ENCODE data around the gene ZNF326.
"Not testable (repeated sequence)": the region's sequence is repeated elsewhere in the genome, so short reads cannot be mapped to it uniquely, and the experiment has no call there.

The ZNF326 gene

GRCh38 chr1:89973471-89974127, 21.3 kb upstream of the ZNF326 start:
- no peaks in the 10 kb centered on the region for H3K36me3 ChIP-seq (ENCODE audit: insufficient read depth, low read length)
- H3K27ac ChIP-seq (ENCODE audit: low read depth, low read length): no peak overlapping the region
- H3K9ac ChIP-seq (ENCODE audit: low read length): no peak overlapping the region
- no peaks in the 10 kb centered on the region for H3K9me3 ChIP-seq (ENCODE audit: low read length)
- peaks cover 8% of the 10 kb centered on the region for H3K4me1 ChIP-seq (ENCODE audit: insufficient read depth, low read length)
- H3K4me3 ChIP-seq (ENCODE audit: low read depth in 1 of 2, low read length in 2 of 2): no peak overlapping the region
- H3K27me3 ChIP-seq (ENCODE audit: control insufficient read depth in 1 of 2, insufficient read depth in 2 of 2, low read length in 2 of 2): no peaks in the 10 kb centered on the region

- Histone ChIP-seq H3K27me3 (ENCODE audit: control insufficient read depth in 1 of 2, insufficient read depth in 2 of 2, low read length in 2 of 2) (no peaks in the 10 kb centered on the region), H3K9me3 (ENCODE audit: low read length) (no peaks in the 10 kb centered on the region), H3K4me1 (ENCODE audit: insufficient read depth, low read length) (peaks cover 8% of the 10 kb centered on the region), H3K4me3 (ENCODE audit: low read depth in 1 of 2, low read length in 2 of 2) (no peak overlapping the region), H3K27ac (ENCODE audit: low read depth, low read length) (no peak overlapping the region), H3K9ac (ENCODE audit: low read length) (no peak overlapping the region), H3K36me3 (ENCODE audit: insufficient read depth, low read length) (no peaks in the 10 kb centered on the region)
Observed at GRCh38 chr1:89974256-89974655, 20.7 kb upstream of the ZNF326 start.

GRCh38 chr1:89974696-89975470, 20.0 kb upstream of the ZNF326 start:
- peaks cover 8% of the 10 kb centered on the region for H3K4me1 ChIP-seq (ENCODE audit: insufficient read depth, low read length)
- no peak overlapping the region for H3K9ac ChIP-seq (ENCODE audit: low read length)
- no peaks in the 10 kb centered on the region for H3K27me3 ChIP-seq (ENCODE audit: control insufficient read depth in 1 of 2, insufficient read depth in 2 of 2, low read length in 2 of 2)
- H3K27ac ChIP-seq (ENCODE audit: low read depth, low read length): no peak overlapping the region
- H3K9me3 ChIP-seq (ENCODE audit: low read length): no peaks in the 10 kb centered on the region
- H3K36me3 ChIP-seq (ENCODE audit: insufficient read depth, low read length): no peaks in the 10 kb centered on the region
- H3K4me3 ChIP-seq (ENCODE audit: low read depth in 1 of 2, low read length in 2 of 2): no peak overlapping the region

- no peaks in the 10 kb centered on the region for H3K36me3 ChIP-seq (ENCODE audit: insufficient read depth, low read length)
- H3K4me3 ChIP-seq (ENCODE audit: low read depth in 1 of 2, low read length in 2 of 2): no peak overlapping the region
- no peaks in the 10 kb centered on the region for H3K27me3 ChIP-seq (ENCODE audit: control insufficient read depth in 1 of 2, insufficient read depth in 2 of 2, low read length in 2 of 2)
- no peak overlapping the region for H3K9ac ChIP-seq (ENCODE audit: low read length)
- H3K4me1 ChIP-seq (ENCODE audit: insufficient read depth, low read length): peaks cover 8% of the 10 kb centered on the region
- no peak overlapping the region for H3K27ac ChIP-seq (ENCODE audit: low read depth, low read length)
- no peaks in the 10 kb centered on the region for H3K9me3 ChIP-seq (ENCODE audit: low read length)
Observed at GRCh38 chr1:89975540-89976125, 19.3 kb upstream of the ZNF326 start.

GRCh38 chr1:89978755-89979154, 16.2 kb upstream of the ZNF326 start:
- Histone ChIP-seq H3K9me3 (ENCODE audit: low read length) (no peaks in the 10 kb centered on the region), H3K4me3 (ENCODE audit: low read depth in 1 of 2, low read length in 2 of 2) (no peak overlapping the region), H3K4me1 (ENCODE audit: insufficient read depth, low read length) (no peaks in the 10 kb centered on the region), H3K36me3 (ENCODE audit: insufficient read depth, low read length) (no peaks in the 10 kb centered on the region), H3K9ac (ENCODE audit: low read length) (no peak overlapping the region), H3K27ac (ENCODE audit: low read depth, low read length) (no peak overlapping the region), H3K27me3 (ENCODE audit: control insufficient read depth in 1 of 2, insufficient read depth in 2 of 2, low read length in 2 of 2) (no peaks in the 10 kb centered on the region)

- H3K36me3 ChIP-seq (ENCODE audit: insufficient read depth, low read length): no peaks in the 10 kb centered on the region
- H3K27ac ChIP-seq (ENCODE audit: low read depth, low read length): no peak overlapping the region
- H3K9me3 ChIP-seq (ENCODE audit: low read length): no peaks in the 10 kb centered on the region
- no peak overlapping the region for H3K9ac ChIP-seq (ENCODE audit: low read length)
- H3K27me3 ChIP-seq (ENCODE audit: control insufficient read depth in 1 of 2, insufficient read depth in 2 of 2, low read length in 2 of 2): no peaks in the 10 kb centered on the region
- H3K4me1 ChIP-seq (ENCODE audit: insufficient read depth, low read length): no peaks in the 10 kb centered on the region
- H3K4me3 ChIP-seq (ENCODE audit: low read depth in 1 of 2, low read length in 2 of 2): no peak overlapping the region
Observed at GRCh38 chr1:89980605-89981004, 14.3 kb upstream of the ZNF326 start.

GRCh38 chr1:89982846-89983245, 12.1 kb upstream of the ZNF326 start:
- H3K27me3 ChIP-seq (ENCODE audit: control insufficient read depth in 1 of 2, insufficient read depth in 2 of 2, low read length in 2 of 2); H3K4me1 ChIP-seq (ENCODE audit: insufficient read depth, low read length); H3K36me3 ChIP-seq (ENCODE audit: insufficient read depth, low read length); H3K9me3 ChIP-seq (ENCODE audit: low read length); H3K9ac ChIP-seq (ENCODE audit: low read length); H3K4me3 ChIP-seq (ENCODE audit: low read depth in 1 of 2, low read length in 2 of 2); H3K27ac ChIP-seq (ENCODE audit: low read depth, low read length): not testable (repeated sequence)

GRCh38 chr1:89984564-89985116, 10.3 kb upstream of the ZNF326 start:
- H3K27ac ChIP-seq (ENCODE audit: low read depth, low read length); H3K4me3 ChIP-seq (ENCODE audit: low read depth in 1 of 2, low read length in 2 of 2): not testable (repeated sequence)

GRCh38 chr1:89986020-89986419, 8.9 kb upstream of the ZNF326 start:
- Histone ChIP-seq H3K27ac (ENCODE audit: low read depth, low read length) (no peak overlapping the region), H3K9ac (ENCODE audit: low read length) (no peak overlapping the region), H3K4me3 (ENCODE audit: low read depth in 1 of 2, low read length in 2 of 2) (no peak overlapping the region), H3K36me3 (ENCODE audit: insufficient read depth, low read length) (no peaks in the 10 kb centered on the region), H3K4me1 (ENCODE audit: insufficient read depth, low read length) (no peaks in the 10 kb centered on the region), H3K9me3 (ENCODE audit: low read length) (no peaks in the 10 kb centered on the region), H3K27me3 (ENCODE audit: control insufficient read depth in 1 of 2, insufficient read depth in 2 of 2, low read length in 2 of 2) (no peaks in the 10 kb centered on the region)

More at GRCh38 chr1:89984564-89985116, 10.3 kb upstream of the ZNF326 start:
- not testable (repeated sequence) for H3K27me3 ChIP-seq (ENCODE audit: control insufficient read depth in 1 of 2, insufficient read depth in 2 of 2, low read length in 2 of 2); H3K9ac ChIP-seq (ENCODE audit: low read length); H3K36me3 ChIP-seq (ENCODE audit: insufficient read depth, low read length); H3K4me1 ChIP-seq (ENCODE audit: insufficient read depth, low read length); H3K9me3 ChIP-seq (ENCODE audit: low read length)

- Histone ChIP-seq H3K27ac (ENCODE audit: low read depth, low read length) (no peak overlapping the region), H3K36me3 (ENCODE audit: insufficient read depth, low read length) (no peaks in the 10 kb centered on the region), H3K9me3 (ENCODE audit: low read length) (no peaks in the 10 kb centered on the region), H3K27me3 (ENCODE audit: control insufficient read depth in 1 of 2, insufficient read depth in 2 of 2, low read length in 2 of 2) (no peaks in the 10 kb centered on the region), H3K4me3 (ENCODE audit: low read depth in 1 of 2, low read length in 2 of 2) (no peak overlapping the region), H3K9ac (ENCODE audit: low read length) (no peak overlapping the region), H3K4me1 (ENCODE audit: insufficient read depth, low read length) (no peaks in the 10 kb centered on the region)
Observed at GRCh38 chr1:89987159-89987819, 7.6 kb upstream of the ZNF326 start.

GRCh38 chr1:89989099-89989498, 5.8 kb upstream of the ZNF326 start:
- no peak overlapping the region for H3K27ac ChIP-seq (ENCODE audit: low read depth, low read length)
- no peak overlapping the region for H3K4me3 ChIP-seq (ENCODE audit: low read depth in 1 of 2, low read length in 2 of 2)
- no peaks in the 10 kb centered on the region for H3K27me3 ChIP-seq (ENCODE audit: control insufficient read depth in 1 of 2, insufficient read depth in 2 of 2, low read length in 2 of 2)
- H3K4me1 ChIP-seq (ENCODE audit: insufficient read depth, low read length): no peaks in the 10 kb centered on the region
- H3K36me3 ChIP-seq (ENCODE audit: insufficient read depth, low read length): no peaks in the 10 kb centered on the region
- no peak overlapping the region for H3K9ac ChIP-seq (ENCODE audit: low read length)
- no peaks in the 10 kb centered on the region for H3K9me3 ChIP-seq (ENCODE audit: low read length)
